K562 (cell line): ENCODE data around the gene ARMC9.

Source experiments
- ATF3 ChIP-seq, 2 experiments: fragments of 450-650 bp in 1 of 2; sonication (generic) in 1 of 2; formaldehyde crosslinking in 1 of 2; IDR thresholded peaks in 1 of 2; conservative IDR thresholded peaks in 1 of 2; 2 replicates each; pipeline versions ENCODE4 v1.6.1 to v1.8.1; 2016 to 2023; ENCODE audit warnings: mild to moderate bottlenecking in 2 of 2, moderate library complexity in 2 of 2, inconsistent platforms in 1 of 2, missing genetic modification reagents in 1 of 2
- CBX5 ChIP-seq: IDR thresholded peaks from 2 replicates; pipeline ENCODE4 v1.6.1; 2014; ENCODE audit warnings: low read depth, borderline replicate concordance
- EP300 ChIP-seq: IDR thresholded peaks from 2 replicates; pipeline ENCODE4 v1.6.1; 2012; ENCODE audit warnings: low read length, improper control_type of control experiment
- FOXM1 ChIP-seq, 2 experiments: fragments of 450-650 bp in 1 of 2; sonication (generic) in 1 of 2; formaldehyde crosslinking in 1 of 2; IDR thresholded peaks; 2 replicates each; pipeline versions ENCODE4 v1.6.1 to v1.9.0; 2017 to 2022; ENCODE audit warnings: low read depth in 2 of 2, mild to moderate bottlenecking in 2 of 2, missing genetic modification reagents in 1 of 2, moderate library complexity in 1 of 2
- FOXP1 ChIP-seq: sonication (generic); formaldehyde crosslinking; IDR thresholded peaks from 2 replicates; pipeline ENCODE4 v1.8.0; 2022; ENCODE audit warnings: mild to moderate bottlenecking, missing genetic modification reagents
- MAZ ChIP-seq, 2 experiments: fragments of 450-650 bp in 1 of 2; sonication (generic) in 1 of 2; formaldehyde crosslinking; IDR thresholded peaks in 1 of 2; conservative IDR thresholded peaks in 1 of 2; 2 replicates each; pipeline versions ENCODE4 v1.4.0 to v1.5.0; 2020; ENCODE audit warnings: mild to moderate bottlenecking in 1 of 2, missing genetic modification reagents in 1 of 2
- MLLT1 ChIP-seq, 2 experiments: fragments of 450-650 bp; IDR thresholded peaks; 2 replicates each; pipeline ENCODE4 v1.6.1; 2016
- POLR2AphosphoS5 ChIP-seq: IDR thresholded peaks from 2 replicates; pipeline ENCODE4 v1.6.1; 2011; ENCODE audit warnings: mild to moderate bottlenecking, low read depth, low read length, moderate library complexity; ENCODE audit not compliant: control insufficient read depth, insufficient read depth
- U2AF2 ChIP-seq: fragments of 200-400 bp; formaldehyde crosslinking; optimal IDR thresholded peaks from 2 replicates; pipeline ENCODE3; 2017; ENCODE audit warnings: low read depth, mild to moderate bottlenecking, low read length
- TF ChIP-seq, protein P1 (sequence below): fragments of 250-450 bp; sonication (Bioruptor Pico); IDR thresholded peaks from 2 replicates; pipeline ENCODE4 v1.4.0; 2020; ENCODE audit warnings: mild to moderate bottlenecking
- TF ChIP-seq, protein P2 (sequence below), 3 experiments: IDR thresholded peaks in 2 of 3; conservative IDR thresholded peaks in 1 of 3; 2 replicates each; pipeline ENCODE4 v1.5.1; 2011 to 2012; ENCODE audit warnings: low read length in 3 of 3, mild to moderate bottlenecking in 3 of 3, control low read depth in 2 of 3, improper control_type of control experiment in 1 of 3, inconsistent platforms in 1 of 3, low read depth in 1 of 3, mixed read lengths in 1 of 3, moderate library complexity in 1 of 3; ENCODE audit not compliant: insufficient read depth in 2 of 3

- TF ChIP-seq CBX5 (no peak), FOXM1 (IDR thresholded peaks at IDR 0.05; ENCODE audit: low read depth) (no peak), FOXM1 (CRISPR knock-in tag; IDR thresholded peaks at IDR 0.05; ENCODE audit: low read depth) (no peak), MAZ (CRISPR knock-in tag; conservative IDR thresholded peaks at IDR 0.05 in 1 of 2, IDR thresholded peaks at IDR 0.05 in 1 of 2) (no peak), POLR2AphosphoS5 (no peak), U2AF2 (no peak), FOXP1 (CRISPR knock-in tag) (no peak), EP300 (no peak), ATF3 (IDR thresholded peaks at IDR 0.05) (no peak), ATF3 (CRISPR knock-in tag; conservative IDR thresholded peaks at IDR 0.05) (no peak), MLLT1 (IDR thresholded peaks at IDR 0.05) (no peak)
- TF ChIP-seq, protein P1, sequence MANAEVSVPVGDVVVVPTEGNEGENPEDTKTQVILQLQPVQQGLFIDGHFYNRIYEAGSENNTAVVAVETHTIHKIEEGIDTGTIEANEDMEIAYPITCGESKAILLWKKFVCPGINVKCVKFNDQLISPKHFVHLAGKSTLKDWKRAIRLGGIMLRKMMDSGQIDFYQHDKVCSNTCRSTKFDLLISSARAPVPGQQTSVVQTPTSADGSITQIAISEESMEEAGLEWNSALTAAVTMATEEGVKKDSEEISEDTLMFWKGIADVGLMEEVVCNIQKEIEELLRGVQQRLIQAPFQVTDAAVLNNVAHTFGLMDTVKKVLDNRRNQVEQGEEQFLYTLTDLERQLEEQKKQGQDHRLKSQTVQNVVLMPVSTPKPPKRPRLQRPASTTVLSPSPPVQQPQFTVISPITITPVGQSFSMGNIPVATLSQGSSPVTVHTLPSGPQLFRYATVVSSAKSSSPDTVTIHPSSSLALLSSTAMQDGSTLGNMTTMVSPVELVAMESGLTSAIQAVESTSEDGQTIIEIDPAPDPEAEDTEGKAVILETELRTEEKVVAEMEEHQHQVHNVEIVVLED: no peak
- TF ChIP-seq, protein P2, sequence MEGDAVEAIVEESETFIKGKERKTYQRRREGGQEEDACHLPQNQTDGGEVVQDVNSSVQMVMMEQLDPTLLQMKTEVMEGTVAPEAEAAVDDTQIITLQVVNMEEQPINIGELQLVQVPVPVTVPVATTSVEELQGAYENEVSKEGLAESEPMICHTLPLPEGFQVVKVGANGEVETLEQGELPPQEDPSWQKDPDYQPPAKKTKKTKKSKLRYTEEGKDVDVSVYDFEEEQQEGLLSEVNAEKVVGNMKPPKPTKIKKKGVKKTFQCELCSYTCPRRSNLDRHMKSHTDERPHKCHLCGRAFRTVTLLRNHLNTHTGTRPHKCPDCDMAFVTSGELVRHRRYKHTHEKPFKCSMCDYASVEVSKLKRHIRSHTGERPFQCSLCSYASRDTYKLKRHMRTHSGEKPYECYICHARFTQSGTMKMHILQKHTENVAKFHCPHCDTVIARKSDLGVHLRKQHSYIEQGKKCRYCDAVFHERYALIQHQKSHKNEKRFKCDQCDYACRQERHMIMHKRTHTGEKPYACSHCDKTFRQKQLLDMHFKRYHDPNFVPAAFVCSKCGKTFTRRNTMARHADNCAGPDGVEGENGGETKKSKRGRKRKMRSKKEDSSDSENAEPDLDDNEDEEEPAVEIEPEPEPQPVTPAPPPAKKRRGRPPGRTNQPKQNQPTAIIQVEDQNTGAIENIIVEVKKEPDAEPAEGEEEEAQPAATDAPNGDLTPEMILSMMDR (IDR thresholded peaks at IDR 0.05 in 2 of 3, conservative IDR thresholded peaks at IDR 0.05 in 1 of 3; ENCODE audit: insufficient read depth in 2 of 3, low read depth in 1 of 3, low read length in 3 of 3): no peak
These were observed 175.4 kb downstream of the ARMC9 start for GRCh38 chr2:231373786-231374349.
